WI38 (cell line): ENCODE measurements around the gene CYB5R3.
"Not testable (repeated sequence)": the region's sequence is repeated elsewhere in the genome, so short reads cannot be mapped to it uniquely, and the experiment has no call there.

Source experiments
- H3K4me3 ChIP-seq: 2 replicates; pipeline ENCODE4 v1.5.1; 2011; ENCODE audit warnings: low read depth, mild to moderate bottlenecking, control low read depth, low read length

The CYB5R3 gene

GRCh38 chr22:42567950-42568349 is 81.2 kb downstream of the CYB5R3 start:
- H3K4me3 ChIP-seq, result not testable (repeated sequence)
